ENCODE data around the gene PGA3. TPM values are rescaled to one million over a fixed set of nuclear protein-coding genes. Genes with fewer than 3 reads are reported as not detected.

PGA3 gene
- total and polyA plus RNA-seq, 7 donors = 0.06 to 25.2 (median 2.5) TPM; not detected in 2

DNA sequence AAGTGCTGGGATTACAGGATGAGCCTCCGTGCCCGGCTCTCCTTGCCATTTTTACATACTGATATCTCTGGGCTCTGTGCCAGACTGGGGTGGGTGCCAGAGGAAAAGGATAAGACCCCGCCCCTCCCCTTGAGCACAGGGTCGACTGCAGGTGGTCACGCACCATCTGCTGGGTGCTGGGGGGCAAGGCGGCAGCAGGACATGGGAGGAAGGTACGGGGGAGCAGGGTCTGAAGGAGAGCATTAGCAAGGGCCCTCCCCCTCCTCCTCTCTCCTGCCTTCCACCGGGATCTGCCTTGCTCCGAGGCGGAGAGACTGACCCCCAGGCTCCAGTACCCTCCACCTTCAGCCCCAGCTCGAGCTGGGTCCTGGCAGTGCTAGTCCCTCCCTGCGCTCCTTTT, 9.7 kb upstream of the PGA3 start:
- peaks cover 0 to 3% (median 0%) of the 10 kb centered on the region in 4 donors for H3K9me3 ChIP-seq
- 37 to 59% methylated on average over 12 of the region's 12 CpGs for WGBS, 2 donors
- intact Hi-C loops (cut with DNase I) = no loop called here
- H3K4me3 ChIP-seq = no peak overlapping the region
- H3K27me3 ChIP-seq = no peaks in the 10 kb centered on the region
- no peaks in the 10 kb centered on the region for H3K4me1 ChIP-seq
- TF ChIP-seq POLR2A (IDR thresholded peaks at IDR 0.05) = no peak
- no peak for TF ChIP-seq CTCF (IDR thresholded peaks at IDR 0.05)
- no peak for TF ChIP-seq POLR2AphosphoS5 (IDR thresholded peaks at IDR 0.05)
- TF ChIP-seq EP300 (IDR thresholded peaks at IDR 0.05) = no peak
- no peak overlapping the region for H3K27ac ChIP-seq
- H3K36me3 ChIP-seq = no peaks in the 10 kb centered on the region
- no peak for DNase-seq

- no peak overlapping the region for H3K27ac ChIP-seq
- no peaks in the 10 kb centered on the region for H3K27me3 ChIP-seq
- DNase-seq = peak; percentile 41
- no peaks in the 10 kb centered on the region for H3K36me3 ChIP-seq
- peaks cover 0 to 4% (median 2%) of the 10 kb centered on the region in 4 donors for H3K9me3 ChIP-seq
- no peak overlapping the region for H3K4me3 ChIP-seq
- 77 to 80% methylated on average over 12 of the region's 12 CpGs for WGBS, 2 donors
- no peaks in the 10 kb centered on the region for H3K4me1 ChIP-seq
- intact Hi-C loops (cut with DNase I) = no loop called here
- TF ChIP-seq CTCF (IDR thresholded peaks at IDR 0.05) = no peak
- TF ChIP-seq POLR2AphosphoS5 (IDR thresholded peaks at IDR 0.05) = no peak
- no peak for TF ChIP-seq EP300 (IDR thresholded peaks at IDR 0.05)
- no peak for TF ChIP-seq POLR2A (IDR thresholded peaks at IDR 0.05)
These were observed 9.1 kb upstream of the PGA3 start for GRCh38 chr11:61194169-61194671.

GRCh38 chr11:61194981-61195695, 8.2 kb upstream of the PGA3 start:
- Histone ChIP-seq H3K27ac (no peak overlapping the region), H3K4me3 (no peak overlapping the region), H3K9me3 (peaks cover 0 to 4% (median 2%) of the 10 kb centered on the region in 4 donors), H3K27me3 (no peaks in the 10 kb centered on the region), H3K4me1 (no peaks in the 10 kb centered on the region), H3K36me3 (no peaks in the 10 kb centered on the region)
- no peak for TF ChIP-seq CTCF (IDR thresholded peaks at IDR 0.05)
- no peak for TF ChIP-seq POLR2AphosphoS5 (IDR thresholded peaks at IDR 0.05)
- TF ChIP-seq POLR2A (IDR thresholded peaks at IDR 0.05) = no peak
- 73 to 78% methylated on average over 7 of the region's 7 CpGs for WGBS, 2 donors
- intact Hi-C loops (cut with DNase I) = no loop called here
- DNase-seq = peak; percentile 24

DNA sequence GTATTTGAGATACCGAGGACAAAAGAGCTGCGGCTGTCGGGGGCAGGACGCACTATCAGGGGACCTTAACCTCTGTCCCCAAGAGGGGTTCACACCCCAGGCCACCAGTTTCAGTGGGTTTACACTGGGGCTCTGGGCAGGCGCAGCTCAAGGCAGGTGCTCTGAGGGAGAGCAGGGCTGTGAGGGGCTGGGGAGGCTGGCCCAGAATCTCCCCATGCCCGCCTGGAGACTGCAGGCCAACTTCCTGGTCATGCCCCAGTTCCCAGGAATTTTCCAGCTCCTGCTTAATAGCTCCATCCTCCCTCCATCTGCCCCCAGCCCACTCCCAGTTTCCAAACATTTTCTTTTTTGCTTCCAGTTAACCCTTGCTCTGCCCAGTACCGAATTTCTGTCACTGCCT, 7.6 kb upstream of the PGA3 start:
- intact Hi-C loops (cut with DNase I) = no loop called here
- Histone ChIP-seq H3K4me3 (no peak overlapping the region), H3K27me3 (no peaks in the 10 kb centered on the region), H3K4me1 (no peaks in the 10 kb centered on the region), H3K27ac (no peak overlapping the region), H3K9me3 (peaks cover 0 to 4% (median 2%) of the 10 kb centered on the region in 4 donors), H3K36me3 (no peaks in the 10 kb centered on the region)
- TF ChIP-seq EP300 (IDR thresholded peaks at IDR 0.05) (no peak), POLR2AphosphoS5 (IDR thresholded peaks at IDR 0.05) (no peak), POLR2A (IDR thresholded peaks at IDR 0.05) (no peak), CTCF (IDR thresholded peaks at IDR 0.05) (no peak)
- WGBS, 2 donors = 81 to 83% methylated on average over 7 of the region's 7 CpGs
- no peak for DNase-seq
